Kidney tubule cell (primary cell): ENCODE results near the gene APBB2.
"Not testable (repeated sequence)": the region's sequence is repeated elsewhere in the genome, so short reads cannot be mapped to it uniquely, and the experiment has no call there.

Source experiments
- DNase-seq: peaks from one replicate; pipeline ENCODE4 v3.0.0-alpha.2; 2018; ENCODE audit warnings: low spot score

Gene APBB2

GRCh38 chr4:41060352-41061334 is 153.7 kb downstream of the APBB2 start:
- no peak for DNase-seq

DNA sequence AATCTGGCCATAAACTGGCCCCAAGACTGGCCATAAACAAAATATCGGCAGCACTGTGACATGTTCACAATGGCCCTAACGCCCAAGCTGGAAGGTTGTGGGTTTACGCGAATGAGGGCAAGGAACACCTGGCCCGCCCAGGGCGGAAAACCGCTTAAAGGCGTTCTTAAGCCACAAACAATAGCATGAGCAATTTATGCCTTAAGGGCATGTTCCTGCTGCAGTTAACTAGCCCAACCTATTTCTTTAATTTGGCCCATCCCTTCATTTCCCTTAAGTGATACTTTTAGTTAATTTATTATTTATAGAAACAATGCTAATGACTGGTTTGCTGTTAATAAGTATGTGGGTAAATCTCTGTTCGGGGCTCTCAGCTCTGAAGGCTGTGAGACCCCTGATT is 154.9 kb downstream of the APBB2 start:
- not testable (repeated sequence) for DNase-seq

- DNase-seq = peak; percentile 46
Measured at GRCh38 chr4:41058426-41058825, 155.9 kb downstream of the APBB2 start.

GRCh38 chr4:41057467-41057866 is 156.9 kb downstream of the APBB2 start:
- peak; percentile 9 for DNase-seq

- DNase-seq = no peak
Measured at GRCh38 chr4:41052287-41052686, 162.1 kb downstream of the APBB2 start.

- no peak for DNase-seq
Measured at GRCh38 chr4:41050880-41051775, 163.2 kb downstream of the APBB2 start.

GRCh38 chr4:41050116-41050515 is 164.2 kb downstream of the APBB2 start:
- no peak for DNase-seq

DNA sequence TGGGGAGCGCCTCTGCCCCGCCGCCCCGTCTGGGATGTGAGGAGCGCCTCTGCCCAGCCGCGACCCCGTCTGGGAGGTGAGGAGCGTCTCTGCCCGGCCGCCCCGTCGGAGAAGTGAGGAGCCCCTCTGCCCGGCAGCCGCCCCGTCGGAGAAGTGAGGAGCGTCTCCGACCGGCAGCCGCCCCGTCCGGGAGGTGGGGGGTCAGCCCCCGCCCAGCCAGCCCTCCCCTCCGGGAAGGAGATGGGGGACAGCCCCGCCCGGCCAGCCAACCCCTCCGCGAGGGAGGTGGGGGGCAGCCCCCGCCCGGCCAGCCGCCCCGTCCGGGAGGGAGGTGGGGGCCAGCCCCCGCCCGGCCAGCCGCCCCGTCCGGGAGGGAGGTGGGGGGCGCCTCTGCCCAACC is 165.2 kb downstream of the APBB2 start:
- not testable (repeated sequence) for DNase-seq

DNA sequence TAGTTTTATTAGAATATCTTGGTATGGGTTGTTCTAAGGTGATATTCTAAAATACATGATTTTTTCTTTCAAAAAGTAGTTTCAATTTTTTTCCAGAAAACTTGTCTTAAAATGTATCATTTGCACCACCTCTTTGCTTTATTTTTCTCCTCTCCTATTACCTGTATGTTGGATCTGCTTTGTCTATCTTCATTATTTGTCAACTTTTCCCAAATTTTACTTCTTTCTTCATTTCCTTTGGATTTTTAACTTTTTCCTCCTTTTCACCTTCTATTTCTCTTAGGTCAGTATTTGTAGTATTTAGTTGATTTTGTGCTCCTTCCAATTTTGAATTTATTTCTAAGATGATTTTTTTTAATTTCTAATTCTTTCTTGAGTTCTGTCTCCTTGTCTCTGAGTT is 169.6 kb downstream of the APBB2 start:
- DNase-seq = no peak

- DNase-seq = no peak
Measured at GRCh38 chr4:41044165-41044564, 170.2 kb downstream of the APBB2 start.

- DNase-seq = no peak
Measured at GRCh38 chr4:41043465-41043864, 170.9 kb downstream of the APBB2 start.

- no peak for DNase-seq
Measured at GRCh38 chr4:41041551-41041950, 172.8 kb downstream of the APBB2 start.

- DNase-seq = no peak
Measured at GRCh38 chr4:41039317-41039716, 175.0 kb downstream of the APBB2 start.

DNA sequence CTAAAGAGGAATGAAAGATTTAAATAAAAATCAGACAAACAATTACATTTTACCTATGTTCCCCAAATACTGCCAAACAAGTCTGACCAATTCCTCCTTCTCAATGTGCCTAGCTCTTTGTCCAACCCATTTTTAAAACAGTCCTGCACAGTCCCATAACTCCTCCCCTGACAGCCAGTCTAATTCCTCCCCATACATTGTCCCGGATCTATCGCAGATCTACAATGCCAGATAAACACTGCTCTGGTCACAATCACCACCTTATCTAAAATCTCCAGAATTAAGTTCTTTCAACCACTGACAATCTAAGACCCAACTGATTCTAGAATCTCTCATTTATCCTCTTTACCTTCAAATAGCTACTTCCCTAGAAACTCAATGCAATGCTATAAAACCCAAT is 176.0 kb downstream of the APBB2 start:
- no peak for DNase-seq

- no peak for DNase-seq
Measured at GRCh38 chr4:41029098-41029497, 185.2 kb downstream of the APBB2 start.

DNA sequence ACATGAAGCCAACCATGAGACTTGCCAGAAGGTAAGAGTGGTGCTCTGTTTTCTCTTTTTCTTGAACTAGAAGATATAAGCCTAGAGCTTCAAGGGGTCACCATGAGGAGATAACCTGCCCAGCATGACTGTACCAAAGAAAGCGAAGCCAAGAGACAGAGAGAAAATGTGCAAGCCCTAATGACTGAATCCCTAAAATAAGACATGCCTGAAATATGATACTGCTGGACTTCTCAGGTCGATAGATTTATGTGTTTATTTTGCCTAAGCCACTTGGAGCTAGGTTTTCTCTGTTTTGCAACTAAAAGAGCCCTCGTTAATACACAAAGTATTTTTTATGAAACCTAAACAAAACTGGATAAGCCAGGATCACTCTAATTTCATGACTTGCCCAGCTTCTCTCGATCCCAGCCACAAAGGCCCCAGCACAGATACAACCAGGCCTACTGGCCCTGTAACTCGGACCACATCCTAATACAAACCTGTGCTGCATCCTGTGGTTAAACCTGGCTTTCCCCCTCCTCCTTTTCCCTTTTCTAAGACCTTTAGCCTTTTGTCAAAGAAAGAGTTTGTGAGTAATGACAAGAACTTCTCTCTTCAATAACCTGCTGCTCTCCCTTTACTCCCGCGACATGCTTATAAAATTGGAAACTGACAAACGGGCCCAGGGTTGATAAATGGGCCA is 185.8 kb downstream of the APBB2 start:
- no peak for DNase-seq

- DNase-seq = no peak
Measured at GRCh38 chr4:41026971-41027370, 187.4 kb downstream of the APBB2 start.

- no peak for DNase-seq
Measured at GRCh38 chr4:41025824-41026223, 188.5 kb downstream of the APBB2 start.

DNA sequence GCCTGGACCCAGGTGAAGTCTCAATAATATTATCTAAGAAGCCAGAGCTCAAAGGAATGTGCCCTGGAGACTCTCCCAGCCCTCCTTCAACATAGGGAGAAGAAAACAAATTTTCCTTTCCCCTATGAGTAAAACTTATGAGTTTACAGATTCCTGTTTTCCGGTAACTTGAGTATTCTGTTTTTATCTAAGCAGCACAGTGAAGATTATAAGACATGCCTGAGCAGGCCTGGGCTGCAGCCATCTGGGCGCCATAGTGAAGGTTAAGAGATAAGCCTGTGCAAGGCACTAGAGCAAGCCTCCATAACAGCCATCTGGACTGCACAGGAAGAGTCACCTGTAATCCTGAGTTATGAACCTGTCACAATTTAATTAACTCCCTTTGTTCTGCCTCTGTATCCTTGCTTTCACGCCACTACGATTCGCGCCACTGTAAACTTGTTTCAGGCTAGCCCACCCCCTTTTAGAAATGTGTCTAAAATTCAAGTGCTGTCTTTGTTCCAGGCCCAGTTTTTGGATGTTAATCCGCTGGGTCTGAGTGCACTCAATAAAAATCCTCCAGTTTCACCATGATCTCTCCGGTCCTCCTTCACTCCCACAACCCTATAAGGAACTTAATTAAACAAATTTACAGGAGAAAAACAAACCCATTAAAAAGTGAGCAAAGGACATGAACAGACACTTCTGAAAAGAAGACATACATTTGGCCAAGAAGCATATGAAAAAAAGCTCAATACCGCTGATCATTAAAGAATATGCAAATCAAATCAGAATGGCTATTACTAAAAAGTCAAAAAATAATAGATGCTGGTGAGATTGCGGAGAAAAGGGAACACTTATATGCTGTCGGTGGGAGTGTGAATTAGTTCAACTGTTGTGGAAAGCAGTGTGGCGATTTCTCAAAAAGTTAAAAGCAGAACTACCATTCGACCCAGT is 189.5 kb downstream of the APBB2 start:
- no peak for DNase-seq

- DNase-seq = peak; percentile 19
Measured at GRCh38 chr4:41022116-41022515, 192.2 kb downstream of the APBB2 start.
